ENCODE data around the gene PTPRN2.

Gene PTPRN2

GRCh38 chr7:157977717-157978496 lies 609.7 kb downstream of the PTPRN2 start:
- no peak for DNase-seq

DNA sequence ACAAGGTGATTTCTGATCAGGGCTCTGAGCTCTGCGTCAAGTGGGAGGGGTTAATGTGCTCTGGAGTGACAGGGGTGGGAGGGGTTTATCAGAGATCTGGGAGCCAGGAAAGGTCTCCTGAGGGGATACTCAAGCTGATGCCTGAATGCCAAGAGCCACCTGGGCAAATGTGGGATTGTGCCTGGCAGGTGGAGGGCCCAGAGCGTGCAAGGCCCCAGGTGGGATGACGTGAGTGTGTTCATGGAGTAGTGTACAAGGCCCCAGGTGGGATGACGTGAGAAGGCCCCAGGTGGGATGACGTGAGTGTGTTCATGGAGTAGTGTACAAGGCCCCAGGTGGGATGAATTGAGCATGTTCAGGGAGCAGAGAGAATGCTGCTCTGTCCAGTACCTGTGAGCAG lies 610.3 kb downstream of the PTPRN2 start:
- no peak for DNase-seq

DNA sequence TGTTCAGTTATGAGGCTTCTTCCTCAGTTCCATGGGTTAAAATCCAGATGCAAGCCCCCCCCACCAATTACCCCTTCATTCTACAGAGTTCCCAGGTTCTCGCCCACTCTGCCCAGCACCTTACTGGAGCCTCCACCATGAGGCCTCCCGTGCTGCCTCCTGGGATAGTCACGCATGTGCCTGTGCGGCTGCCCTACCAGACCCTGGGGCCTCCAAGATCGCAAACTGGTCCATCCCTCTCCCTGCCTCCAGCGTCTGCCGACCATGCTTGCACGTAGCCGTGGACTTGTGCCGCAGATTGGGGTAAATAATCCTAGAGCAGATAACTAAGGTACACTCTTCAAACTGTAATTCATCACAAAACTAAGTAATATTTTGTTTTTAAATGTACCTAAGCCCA lies 611.2 kb downstream of the PTPRN2 start:
- no peak for DNase-seq

- DNase-seq: no peak
Observed at GRCh38 chr7:157975401-157976372, 611.9 kb downstream of the PTPRN2 start.

GRCh38 chr7:157974678-157975230 lies 612.9 kb downstream of the PTPRN2 start:
- DNase-seq: no peak

- no peak for DNase-seq
Observed at GRCh38 chr7:157973971-157974677, 613.5 kb downstream of the PTPRN2 start.

DNA sequence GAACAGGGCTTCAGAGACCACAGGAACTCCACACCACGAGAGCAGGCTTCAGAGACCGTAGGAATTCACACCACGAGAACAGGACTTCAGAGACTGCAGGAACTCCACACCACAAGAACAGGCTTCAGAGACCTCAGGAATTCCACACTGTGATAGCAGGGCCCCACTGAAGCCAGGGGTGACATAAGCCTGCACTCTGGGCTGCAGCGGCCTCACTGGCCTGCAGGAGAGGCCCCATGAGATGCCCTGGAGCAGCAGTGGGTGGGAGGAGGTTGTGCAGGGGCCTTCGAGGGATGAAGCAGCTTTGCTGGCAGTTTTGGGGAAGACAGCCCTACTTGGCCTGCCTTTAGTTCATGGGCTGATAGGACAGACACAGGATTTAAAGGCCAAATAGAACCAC lies 614.7 kb downstream of the PTPRN2 start:
- no peak for DNase-seq

DNA sequence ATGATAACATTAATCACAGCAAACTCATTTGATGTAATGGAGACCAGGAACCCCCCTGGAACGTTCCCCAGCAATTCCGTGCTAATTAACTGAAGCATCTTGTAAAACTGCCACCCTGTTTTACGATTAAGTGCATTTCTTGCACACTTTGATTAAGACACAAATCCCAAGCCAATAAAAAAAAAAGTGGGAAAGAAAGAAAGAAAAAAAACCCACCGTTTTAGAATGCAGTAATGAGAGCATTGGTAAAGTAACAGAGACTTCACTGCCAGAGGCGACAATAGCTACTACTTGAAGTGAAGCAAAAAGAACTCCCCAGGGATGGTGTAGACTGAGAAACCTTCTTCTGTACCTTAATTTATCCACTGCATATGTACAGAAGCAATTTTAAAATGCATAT lies 616.1 kb downstream of the PTPRN2 start:
- DNase-seq: no peak

- no peak for DNase-seq
Observed at GRCh38 chr7:157970744-157971143, 616.9 kb downstream of the PTPRN2 start.

GRCh38 chr7:157969995-157970394 lies 617.6 kb downstream of the PTPRN2 start:
- no peak for DNase-seq

DNA sequence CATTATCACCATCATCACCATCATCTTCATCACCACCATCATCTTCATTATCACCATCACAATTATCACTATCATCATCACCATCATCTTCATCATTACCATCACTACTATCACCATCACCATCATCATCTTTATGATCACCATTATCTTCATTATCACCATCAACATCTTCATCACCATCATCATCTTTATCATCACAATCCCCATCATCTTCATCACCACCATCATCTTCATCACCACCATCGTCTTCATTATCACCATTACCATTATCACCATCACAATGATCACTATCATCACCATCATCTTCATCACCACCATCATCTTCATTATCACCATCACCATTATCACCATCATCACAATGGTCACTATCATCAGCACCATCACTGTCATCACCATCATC lies 621.1 kb downstream of the PTPRN2 start:
- no peak for DNase-seq

GRCh38 chr7:157964521-157964920 lies 623.1 kb downstream of the PTPRN2 start:
- DNase-seq: no peak

- no peak for DNase-seq
Observed at GRCh38 chr7:157964016-157964415, 623.6 kb downstream of the PTPRN2 start.

GRCh38 chr7:157963526-157963925 lies 624.1 kb downstream of the PTPRN2 start:
- no peak for DNase-seq

GRCh38 chr7:157962458-157963306 lies 624.9 kb downstream of the PTPRN2 start:
- DNase-seq: no peak

GRCh38 chr7:157961731-157962457 lies 625.7 kb downstream of the PTPRN2 start:
- no peak for DNase-seq

- DNase-seq: no peak
Observed at GRCh38 chr7:157955348-157955999, 632.1 kb downstream of the PTPRN2 start.

DNA sequence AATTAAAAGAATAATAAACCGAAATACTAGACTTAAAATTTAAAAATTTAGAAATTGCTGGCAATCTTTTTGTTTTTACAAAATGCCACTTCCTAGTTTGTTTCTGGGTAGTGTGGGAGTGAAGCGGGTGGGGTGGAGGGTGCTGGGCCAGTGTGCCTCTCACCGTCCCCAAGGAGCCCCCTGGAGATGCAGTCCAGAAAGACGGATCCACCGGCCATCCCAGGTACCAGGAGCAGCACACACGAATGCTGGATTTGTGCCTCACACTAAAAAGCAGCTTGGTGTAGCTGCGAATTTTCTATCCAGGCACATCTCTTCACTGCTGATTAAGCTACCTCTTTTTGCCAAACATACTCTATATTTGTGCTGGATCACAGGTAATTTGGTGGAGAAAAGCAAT lies 632.7 kb downstream of the PTPRN2 start:
- DNase-seq: no peak

DNA sequence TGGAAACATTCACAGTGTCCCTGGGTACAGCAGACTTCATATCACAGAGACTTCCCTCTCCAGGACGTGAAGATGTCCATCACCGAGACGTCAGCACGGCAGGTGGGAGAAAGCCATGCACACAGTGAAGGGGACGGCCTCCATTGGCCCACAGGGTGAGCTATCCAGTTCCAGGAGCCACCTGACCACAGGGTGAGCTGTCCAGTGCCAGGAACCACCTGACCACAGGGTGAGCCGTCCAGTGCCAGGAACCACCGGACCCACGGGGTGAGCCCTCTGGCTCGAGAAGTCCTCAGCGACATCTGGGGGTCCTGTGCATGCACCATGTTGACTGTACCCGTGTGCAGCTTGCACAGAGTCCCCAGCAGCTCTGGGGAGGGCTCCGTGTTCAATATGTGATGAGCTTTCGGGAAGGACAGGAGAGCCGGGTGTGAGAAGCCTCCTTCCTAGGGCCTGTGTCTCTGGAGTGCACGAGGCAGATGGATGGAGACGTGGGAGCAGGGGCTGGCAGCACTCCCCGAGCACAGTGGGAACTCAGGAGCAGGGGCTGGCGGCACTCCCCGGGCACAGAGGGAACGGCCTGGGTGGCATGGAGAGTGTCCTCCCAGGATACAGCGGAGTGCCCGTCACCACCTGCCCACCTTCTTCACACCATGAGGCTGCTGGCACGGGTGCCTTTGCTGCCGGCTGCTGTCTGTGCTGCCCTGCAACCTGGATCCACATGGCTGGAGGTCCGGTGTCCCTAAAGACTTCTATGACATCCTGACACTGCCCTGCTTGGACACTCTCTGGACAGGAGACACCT lies 634.6 kb downstream of the PTPRN2 start:
- DNase-seq: no peak

Measured in fibroblast of upper back skin (primary cell).